ENCODE data around the gene GULP1. TPM values are rescaled to one million over a fixed set of nuclear protein-coding genes. Genes with fewer than 3 reads are reported as not detected.

The GULP1 gene
- total RNA-seq, 1 donor from 2014 or later = 22.8 TPM

GRCh38 chr2:188598551-188598950, 306.9 kb downstream of the GULP1 start:
- H3K4me1 Mint-ChIP-seq (ENCODE audit: unreplicated experiment) = no peaks in the 10 kb centered on the region
- no peaks in the 10 kb centered on the region for H3K9me3 Mint-ChIP-seq (ENCODE audit: unreplicated experiment)
- no peaks in the 10 kb centered on the region for H3K27me3 Mint-ChIP-seq (ENCODE audit: unreplicated experiment)
- H3K27ac Mint-ChIP-seq (ENCODE audit: unreplicated experiment) = no peak overlapping the region
- no peaks in the 10 kb centered on the region for H3K36me3 Mint-ChIP-seq (ENCODE audit: low read depth, unreplicated experiment)
- no peak overlapping the region for H3K4me3 Mint-ChIP-seq (ENCODE audit: unreplicated experiment)
- TF ChIP-seq, protein P1, sequence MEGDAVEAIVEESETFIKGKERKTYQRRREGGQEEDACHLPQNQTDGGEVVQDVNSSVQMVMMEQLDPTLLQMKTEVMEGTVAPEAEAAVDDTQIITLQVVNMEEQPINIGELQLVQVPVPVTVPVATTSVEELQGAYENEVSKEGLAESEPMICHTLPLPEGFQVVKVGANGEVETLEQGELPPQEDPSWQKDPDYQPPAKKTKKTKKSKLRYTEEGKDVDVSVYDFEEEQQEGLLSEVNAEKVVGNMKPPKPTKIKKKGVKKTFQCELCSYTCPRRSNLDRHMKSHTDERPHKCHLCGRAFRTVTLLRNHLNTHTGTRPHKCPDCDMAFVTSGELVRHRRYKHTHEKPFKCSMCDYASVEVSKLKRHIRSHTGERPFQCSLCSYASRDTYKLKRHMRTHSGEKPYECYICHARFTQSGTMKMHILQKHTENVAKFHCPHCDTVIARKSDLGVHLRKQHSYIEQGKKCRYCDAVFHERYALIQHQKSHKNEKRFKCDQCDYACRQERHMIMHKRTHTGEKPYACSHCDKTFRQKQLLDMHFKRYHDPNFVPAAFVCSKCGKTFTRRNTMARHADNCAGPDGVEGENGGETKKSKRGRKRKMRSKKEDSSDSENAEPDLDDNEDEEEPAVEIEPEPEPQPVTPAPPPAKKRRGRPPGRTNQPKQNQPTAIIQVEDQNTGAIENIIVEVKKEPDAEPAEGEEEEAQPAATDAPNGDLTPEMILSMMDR (IDR thresholded peaks at IDR 0.05; ENCODE audit: unreplicated experiment) = no peak
- no peak for DNase-seq (ENCODE audit: low spot score)

DNA sequence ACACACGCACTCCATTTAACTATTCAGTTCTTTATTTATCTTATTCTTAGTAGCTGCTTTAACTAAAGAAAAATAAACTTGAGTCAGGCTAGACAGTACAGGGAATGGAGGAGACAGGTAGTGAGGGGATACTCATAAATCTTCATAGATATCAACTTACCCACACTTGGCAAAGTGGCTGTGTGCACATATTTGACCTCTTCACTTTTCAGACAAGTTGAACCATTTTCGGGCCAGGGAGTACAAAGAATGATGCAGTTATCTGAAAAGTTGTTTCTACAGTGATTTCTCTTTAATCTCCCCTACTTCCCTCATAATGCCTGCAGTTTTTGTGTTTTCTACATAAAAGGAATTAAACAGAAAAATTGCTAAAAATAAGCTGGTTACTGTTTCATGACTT, 307.5 kb downstream of the GULP1 start:
- Mint-ChIP-seq H3K4me1 (ENCODE audit: unreplicated experiment) (no peaks in the 10 kb centered on the region), H3K27ac (ENCODE audit: unreplicated experiment) (no peak overlapping the region)
- no peak for DNase-seq (ENCODE audit: low spot score)

GRCh38 chr2:188600536-188601210, 309.0 kb downstream of the GULP1 start:
- DNase-seq (ENCODE audit: low spot score) = no peak
- no peaks in the 10 kb centered on the region for H3K27me3 Mint-ChIP-seq (ENCODE audit: unreplicated experiment)
- H3K4me1 Mint-ChIP-seq (ENCODE audit: unreplicated experiment) = no peaks in the 10 kb centered on the region
- TF ChIP-seq, protein P1 (IDR thresholded peaks at IDR 0.05; ENCODE audit: unreplicated experiment) = no peak
- H3K27ac Mint-ChIP-seq (ENCODE audit: unreplicated experiment) = no peak overlapping the region
- no peaks in the 10 kb centered on the region for H3K9me3 Mint-ChIP-seq (ENCODE audit: unreplicated experiment)
- peaks cover 6% of the 10 kb centered on the region for H3K36me3 Mint-ChIP-seq (ENCODE audit: low read depth, unreplicated experiment)
- H3K4me3 Mint-ChIP-seq (ENCODE audit: unreplicated experiment) = no peak overlapping the region

More for the DNA sequence above, 307.5 kb downstream of the GULP1 start:
- Mint-ChIP-seq H3K27me3 (ENCODE audit: unreplicated experiment) (no peaks in the 10 kb centered on the region), H3K9me3 (ENCODE audit: unreplicated experiment) (no peaks in the 10 kb centered on the region), H3K36me3 (ENCODE audit: low read depth, unreplicated experiment) (no peaks in the 10 kb centered on the region), H3K4me3 (ENCODE audit: unreplicated experiment) (no peak overlapping the region)
- TF ChIP-seq, protein P1 (IDR thresholded peaks at IDR 0.05; ENCODE audit: unreplicated experiment) = no peak

DNA sequence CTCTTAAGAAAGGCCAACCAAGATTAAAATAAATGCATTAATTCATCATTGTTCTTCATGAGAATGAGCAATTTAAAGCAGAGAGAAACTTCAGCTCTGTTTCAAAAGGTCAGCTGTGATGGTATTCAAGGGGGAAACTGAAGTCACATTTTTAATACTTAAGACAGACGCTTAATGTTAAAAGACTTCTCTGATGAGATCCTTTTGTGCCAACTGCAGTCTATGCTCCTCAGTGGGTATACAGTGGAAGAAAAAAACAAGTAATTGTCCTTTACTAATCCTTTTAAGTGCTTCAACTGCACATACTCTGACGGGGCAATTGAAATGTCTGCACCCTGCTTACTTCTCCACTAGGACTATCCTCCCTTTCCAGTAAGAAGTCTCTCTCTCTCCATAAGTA, 309.7 kb downstream of the GULP1 start:
- DNase-seq (ENCODE audit: low spot score) = no peak
- H3K27ac Mint-ChIP-seq (ENCODE audit: unreplicated experiment) = no peak overlapping the region
- H3K9me3 Mint-ChIP-seq (ENCODE audit: unreplicated experiment) = no peaks in the 10 kb centered on the region
- H3K4me3 Mint-ChIP-seq (ENCODE audit: unreplicated experiment) = no peak overlapping the region
- peaks cover 8% of the 10 kb centered on the region for H3K36me3 Mint-ChIP-seq (ENCODE audit: low read depth, unreplicated experiment)
- TF ChIP-seq, protein P1 (IDR thresholded peaks at IDR 0.05; ENCODE audit: unreplicated experiment) = no peak
- no peaks in the 10 kb centered on the region for H3K27me3 Mint-ChIP-seq (ENCODE audit: unreplicated experiment)
- no peaks in the 10 kb centered on the region for H3K4me1 Mint-ChIP-seq (ENCODE audit: unreplicated experiment)

DNA sequence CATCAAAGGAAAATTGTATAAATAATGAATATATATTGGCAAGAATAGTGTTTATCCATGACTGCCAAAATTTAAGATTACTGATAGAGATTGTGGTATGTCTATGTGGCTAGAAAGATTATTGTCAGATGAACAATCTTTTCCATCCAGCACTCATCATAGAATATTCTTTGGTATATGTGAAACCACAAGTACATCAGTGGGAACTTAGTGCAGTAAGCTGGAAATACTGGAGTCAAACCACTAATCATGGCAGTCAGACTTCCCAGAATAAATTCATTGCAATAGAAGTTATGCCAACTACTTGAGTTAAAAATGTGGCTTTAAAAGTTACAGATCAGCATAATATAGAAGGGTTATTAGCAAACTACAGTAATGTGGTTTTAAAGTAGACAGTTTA, 310.3 kb downstream of the GULP1 start:
- Mint-ChIP-seq H3K9me3 (ENCODE audit: unreplicated experiment) (no peaks in the 10 kb centered on the region), H3K4me3 (ENCODE audit: unreplicated experiment) (no peak overlapping the region), H3K27ac (ENCODE audit: unreplicated experiment) (no peak overlapping the region), H3K36me3 (ENCODE audit: low read depth, unreplicated experiment) (peaks cover 8% of the 10 kb centered on the region), H3K4me1 (ENCODE audit: unreplicated experiment) (no peaks in the 10 kb centered on the region), H3K27me3 (ENCODE audit: unreplicated experiment) (no peaks in the 10 kb centered on the region)
- TF ChIP-seq, protein P1 (IDR thresholded peaks at IDR 0.05; ENCODE audit: unreplicated experiment) = no peak
- DNase-seq (ENCODE audit: low spot score) = no peak
